HFFc6 (cell line): ENCODE measurements around the gene ENTPD3. TPM values are rescaled to one million over a fixed set of nuclear protein-coding genes. Genes with fewer than 3 reads are reported as not detected.

Experiments used
- DNase-seq: peaks from one replicate; pipeline ENCODE4 v3.0.0-alpha.2; 2018
- H3K27ac Mint-ChIP-seq: 2 replicates; pipeline ENCODE4 v1.8.0; 2020; ENCODE audit warnings: mild to moderate bottlenecking, mixed read lengths
- H3K27me3 Mint-ChIP-seq: 2 replicates; pipeline ENCODE4 v1.8.0; 2021; ENCODE audit warnings: mild to moderate bottlenecking, moderate library complexity, mixed read lengths; ENCODE audit not compliant: insufficient read depth
- H3K36me3 Mint-ChIP-seq: 2 replicates; pipeline ENCODE4 v1.8.0; 2021; ENCODE audit warnings: low read depth, mixed read lengths
- H3K4me1 Mint-ChIP-seq: 2 replicates; pipeline ENCODE4 v1.8.0; 2020; ENCODE audit warnings: low read depth, mixed read lengths
- H3K4me3 Mint-ChIP-seq: 2 replicates; pipeline ENCODE4 v1.8.0; 2020; ENCODE audit warnings: mild to moderate bottlenecking, moderate library complexity, mixed read lengths
- H3K9me3 Mint-ChIP-seq: 2 replicates; pipeline ENCODE4 v1.8.0; 2020; ENCODE audit warnings: mild to moderate bottlenecking, mixed read lengths
- CTCF ChIP-seq: fragments of 200-600 bp; sonication (generic); IDR thresholded peaks from 2 replicates; pipeline ENCODE4 v1.5.0; 2021; ENCODE audit warnings: antibody characterized with exemption, mild to moderate bottlenecking
- total RNA-seq, 6 experiments: library from RNA; stranded (reverse); fragmentation: NEBNext Ultra II Directional; extraction: Animal tissue kit (Norgen Biotek cat#: 25700); gene quantifications; 2 replicates in 1 of 6; 3 replicates in 5 of 6; pipeline ENCODE4 v1.2.3, GENCODE V29; 2021

The ENTPD3 gene
- total RNA-seq, 6 experiments from 2014 or later, result not detected

- H3K9me3 Mint-ChIP-seq, result no peaks in the 10 kb centered on the region
- H3K4me3 Mint-ChIP-seq, result no peak overlapping the region
- TF ChIP-seq CTCF, result no peak
- no peaks in the 10 kb centered on the region for H3K4me1 Mint-ChIP-seq
- H3K27me3 Mint-ChIP-seq, result no peaks in the 10 kb centered on the region
- no peak for DNase-seq
- H3K27ac Mint-ChIP-seq, result no peak overlapping the region
- no peaks in the 10 kb centered on the region for H3K36me3 Mint-ChIP-seq
These were observed 31.6 kb upstream of the ENTPD3 start for GRCh38 chr3:40355410-40355809.

- no peaks in the 10 kb centered on the region for H3K36me3 Mint-ChIP-seq
- TF ChIP-seq CTCF, result no peak
- no peak for DNase-seq
- no peak overlapping the region for H3K27ac Mint-ChIP-seq
- no peaks in the 10 kb centered on the region for H3K9me3 Mint-ChIP-seq
- no peaks in the 10 kb centered on the region for H3K4me1 Mint-ChIP-seq
- H3K27me3 Mint-ChIP-seq, result no peaks in the 10 kb centered on the region; the same call in 1 of the 2 replicates
- H3K4me3 Mint-ChIP-seq, result no peak overlapping the region
These were observed 28.5 kb upstream of the ENTPD3 start for GRCh38 chr3:40358454-40358853.

- H3K27ac Mint-ChIP-seq, result no peak overlapping the region
These were observed 23.3 kb upstream of the ENTPD3 start for GRCh38 chr3:40363674-40364073.

GRCh38 chr3:40366203-40367162 lies 20.5 kb upstream of the ENTPD3 start:
- H3K9me3 Mint-ChIP-seq, result no peaks in the 10 kb centered on the region
- H3K36me3 Mint-ChIP-seq, result no peaks in the 10 kb centered on the region
- H3K4me1 Mint-ChIP-seq, result no peaks in the 10 kb centered on the region
- peaks cover 3% of the 10 kb centered on the region for H3K27me3 Mint-ChIP-seq
- H3K4me3 Mint-ChIP-seq, result no peak overlapping the region
- H3K27ac Mint-ChIP-seq, result no peak overlapping the region
- no peak for DNase-seq
- TF ChIP-seq CTCF, result no peak

More at GRCh38 chr3:40363674-40364073, 23.3 kb upstream of the ENTPD3 start:
- no peak for TF ChIP-seq CTCF
- Mint-ChIP-seq H3K4me1 (no peaks in the 10 kb centered on the region), H3K9me3 (no peaks in the 10 kb centered on the region), H3K4me3 (no peak overlapping the region), H3K27me3 (peaks cover 3% of the 10 kb centered on the region), H3K36me3 (no peaks in the 10 kb centered on the region)
- no peak for DNase-seq

GRCh38 chr3:40369716-40370115 lies 17.3 kb upstream of the ENTPD3 start:
- TF ChIP-seq CTCF, result no peak
- Mint-ChIP-seq H3K4me1 (no peaks in the 10 kb centered on the region), H3K36me3 (no peaks in the 10 kb centered on the region), H3K4me3 (no peak overlapping the region), H3K27me3 (peaks cover 3% of the 10 kb centered on the region), H3K27ac (no peak overlapping the region), H3K9me3 (no peaks in the 10 kb centered on the region)
- no peak for DNase-seq
